Measurements from ENCODE around the gene YIF1B.

The YIF1B gene

GRCh38 chr19:38281811-38282566 is 33.8 kb downstream of the YIF1B start:
- H3K4me3 ChIP-seq (ENCODE audit: low read length): no peak overlapping the region
- TF ChIP-seq ZNF274 (IDR thresholded peaks at IDR 0.05; ENCODE audit: low read depth, low read length): no peak

- no peak overlapping the region for H3K4me3 ChIP-seq (ENCODE audit: low read length)
- no peak for TF ChIP-seq ZNF274 (IDR thresholded peaks at IDR 0.05; ENCODE audit: low read depth, low read length)
Observed at GRCh38 chr19:38280030-38280921, 35.5 kb downstream of the YIF1B start.

- no peak overlapping the region for H3K4me3 ChIP-seq (ENCODE audit: low read length)
- no peak for TF ChIP-seq ZNF274 (IDR thresholded peaks at IDR 0.05; ENCODE audit: low read depth, low read length)
Observed at GRCh38 chr19:38278751-38279150, 37.0 kb downstream of the YIF1B start.

GRCh38 chr19:38277969-38278680 is 37.6 kb downstream of the YIF1B start:
- H3K4me3 ChIP-seq (ENCODE audit: low read length): no peak overlapping the region
- no peak for TF ChIP-seq ZNF274 (IDR thresholded peaks at IDR 0.05; ENCODE audit: low read depth, low read length)

GRCh38 chr19:38277549-38277948 is 38.2 kb downstream of the YIF1B start:
- TF ChIP-seq ZNF274 (IDR thresholded peaks at IDR 0.05; ENCODE audit: low read depth, low read length): no peak
- no peak overlapping the region for H3K4me3 ChIP-seq (ENCODE audit: low read length)

DNA sequence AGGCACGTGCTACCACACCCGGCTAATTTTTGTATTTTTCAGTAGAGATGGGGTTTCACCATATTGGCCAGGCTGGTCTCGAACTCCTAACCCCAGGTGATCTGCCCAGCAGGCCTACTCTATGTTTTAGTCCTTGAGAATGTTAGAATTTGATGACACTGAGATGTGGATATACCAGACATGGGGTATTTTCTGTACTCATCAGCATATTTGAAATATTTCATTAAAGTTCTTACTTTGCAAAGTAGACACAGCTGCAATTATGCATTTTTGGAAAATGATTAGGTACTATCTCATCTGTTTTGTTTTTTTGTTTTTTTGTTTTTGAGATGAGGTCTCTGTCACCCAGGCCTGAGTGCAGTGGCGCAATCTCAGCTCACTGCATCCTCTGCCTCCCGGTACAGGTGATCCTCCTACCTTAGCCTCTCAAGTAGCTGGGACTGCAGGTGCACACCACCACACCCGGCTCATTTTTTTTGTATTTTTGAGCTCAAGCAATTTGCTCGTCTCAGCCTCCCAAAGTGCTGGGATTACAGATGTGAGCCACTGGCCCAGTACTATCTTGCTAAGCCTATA is 38.7 kb downstream of the YIF1B start:
- TF ChIP-seq ZNF274 (IDR thresholded peaks at IDR 0.05; ENCODE audit: low read depth, low read length): no peak
- H3K4me3 ChIP-seq (ENCODE audit: low read length): no peak overlapping the region

GRCh38 chr19:38274739-38275138 is 41.0 kb downstream of the YIF1B start:
- no peak overlapping the region for H3K4me3 ChIP-seq (ENCODE audit: low read length)
- no peak for TF ChIP-seq ZNF274 (IDR thresholded peaks at IDR 0.05; ENCODE audit: low read depth, low read length)

- no peak for TF ChIP-seq ZNF274 (IDR thresholded peaks at IDR 0.05; ENCODE audit: low read depth, low read length)
- no peak overlapping the region for H3K4me3 ChIP-seq (ENCODE audit: low read length)
Observed at GRCh38 chr19:38273499-38273898, 42.2 kb downstream of the YIF1B start.

GRCh38 chr19:38270587-38271167 is 45.1 kb downstream of the YIF1B start:
- TF ChIP-seq ZNF274 (IDR thresholded peaks at IDR 0.05; ENCODE audit: low read depth, low read length): no peak

DNA sequence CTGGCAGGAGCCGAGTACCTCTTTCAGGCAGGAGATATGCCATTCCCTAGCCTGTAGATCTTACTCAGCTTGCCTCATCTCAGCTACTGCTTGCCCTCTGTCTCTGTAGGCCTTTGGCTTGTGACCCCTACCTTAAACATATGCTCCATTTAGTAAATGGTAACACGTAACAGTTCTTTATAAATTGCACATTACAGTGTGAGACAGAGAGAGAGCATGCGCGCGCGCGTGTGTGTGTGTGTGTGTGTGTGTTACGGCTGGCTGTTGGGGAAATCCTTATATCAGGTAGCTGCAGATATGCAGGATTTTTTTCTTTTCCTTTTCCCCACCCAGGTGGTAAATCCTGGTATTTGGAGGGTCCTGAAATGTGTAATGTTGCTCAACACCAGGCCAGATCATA is 47.2 kb downstream of the YIF1B start:
- no peak for TF ChIP-seq ZNF274 (IDR thresholded peaks at IDR 0.05; ENCODE audit: low read depth, low read length)
- H3K4me3 ChIP-seq (ENCODE audit: low read length): no peak overlapping the region

More at GRCh38 chr19:38270587-38271167, 45.1 kb downstream of the YIF1B start:
- no peak overlapping the region for H3K4me3 ChIP-seq (ENCODE audit: low read length)

DNA sequence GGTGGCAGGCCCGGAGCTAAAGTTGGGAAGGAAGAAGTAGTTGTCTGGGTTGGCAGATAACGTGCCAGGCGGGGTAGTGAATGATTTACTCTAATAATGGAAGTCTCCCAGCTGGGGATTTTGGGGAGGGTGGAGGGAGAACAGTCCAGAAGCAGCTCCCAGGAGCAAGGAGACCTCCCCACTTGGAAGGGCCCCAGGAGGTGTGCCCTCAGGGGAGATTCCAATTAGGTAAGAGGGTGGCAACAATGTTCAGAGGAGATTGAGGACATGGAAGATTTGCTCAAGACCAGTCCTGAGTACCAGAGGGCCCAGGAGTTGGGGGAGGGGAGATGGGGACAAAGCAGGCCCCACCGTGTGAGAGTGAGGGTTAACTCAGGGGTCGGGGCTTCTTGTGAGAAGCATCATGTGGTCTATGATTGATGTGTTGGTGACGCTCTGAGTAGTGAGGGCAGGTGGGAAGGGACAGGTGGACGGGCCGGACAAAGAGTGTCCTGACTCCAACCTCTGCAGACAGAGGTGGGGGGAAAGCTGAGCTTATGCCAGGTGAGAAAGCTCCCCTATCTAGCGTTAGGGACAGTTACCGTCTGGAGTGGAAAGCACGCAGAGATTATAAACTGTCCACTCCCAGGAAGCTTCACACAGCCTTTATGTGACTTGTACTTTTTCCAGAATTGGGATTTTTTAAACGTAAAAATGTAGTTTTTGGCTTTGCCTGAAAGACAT is 47.8 kb downstream of the YIF1B start:
- no peak for TF ChIP-seq ZNF274 (IDR thresholded peaks at IDR 0.05; ENCODE audit: low read depth, low read length)
- no peak overlapping the region for H3K4me3 ChIP-seq (ENCODE audit: low read length)

DNA sequence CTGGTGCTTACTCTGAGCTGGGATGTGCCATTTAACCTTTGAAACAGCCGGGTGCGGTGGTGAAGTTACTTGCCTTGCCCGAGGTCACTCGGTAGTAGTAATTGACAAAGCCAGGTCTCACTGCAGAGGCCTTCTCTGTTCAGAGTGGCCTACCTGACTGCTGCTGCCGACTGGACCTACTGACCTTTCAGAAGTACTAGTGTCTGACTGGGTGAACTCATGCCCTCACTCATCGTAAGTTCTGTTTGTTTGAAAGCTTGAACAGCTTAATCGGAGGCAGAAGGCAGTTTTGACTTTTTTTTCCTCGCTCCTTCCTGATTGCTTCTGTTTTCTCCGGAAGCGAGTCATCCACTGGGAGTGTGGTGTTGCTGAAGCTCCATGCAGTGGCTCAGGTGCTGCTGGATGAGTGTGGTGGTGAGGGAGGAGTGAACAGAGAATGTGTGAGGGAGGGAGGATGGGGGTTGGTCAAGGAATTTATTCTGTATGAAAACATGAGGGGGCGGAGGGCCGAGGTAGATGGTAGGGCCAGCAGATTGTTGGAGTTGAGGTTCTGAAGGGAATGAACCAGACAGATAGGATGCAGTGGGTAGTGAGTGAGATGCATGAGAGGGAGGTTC is 48.7 kb downstream of the YIF1B start:
- no peak for TF ChIP-seq ZNF274 (IDR thresholded peaks at IDR 0.05; ENCODE audit: low read depth, low read length)
- H3K4me3 ChIP-seq (ENCODE audit: low read length): no peak overlapping the region

All from GM08714 (cell line).